IMR-90 (cell line): ENCODE results near the gene POU2F1. TPM values are rescaled to one million over a fixed set of nuclear protein-coding genes. Genes with fewer than 3 reads are reported as not detected.

Experiments used
- ATAC-seq: fragments of 200-7000 bp; cut with Tn5 transposase; 2 replicates; pipeline ENCODE4 v1.9.1; 2020; ENCODE audit warnings: low read depth, mild to moderate bottlenecking, moderate library complexity
- BruUV-seq: library from RNA; stranded (reverse); fragments of 400-500 nt; replicated peaks from 2 replicates; lab custom pipeline; 2021; lab: Mats Ljungman, UMichigan
- CTCF ChIA-PET: fragments of 300-600 bp; formaldehyde crosslinking; extraction: SDS; loops from one replicate; lab custom pipeline; 2021; ENCODE audit warnings: antibody characterized with exemption; lab: Yijun Ruan, JAX
- POLR2A ChIA-PET: fragments of 300-600 bp; sonication (Branson Sonifier 250); formaldehyde crosslinking; loops from one replicate; lab custom pipeline; 2022; ENCODE audit warnings: antibody characterized with exemption; ENCODE audit not compliant: unreplicated experiment; lab: Charles Lee
- DNase-seq: peaks from one replicate; pipeline ENCODE4 v3.0.0; 2013
- H2AFZ ChIP-seq: replicated peaks from 2 replicates; pipeline ENCODE3; 2013; ENCODE audit warnings: low read length, mild to moderate bottlenecking; ENCODE audit not compliant: poor library complexity
- H2AK5ac ChIP-seq: 2 replicates; pipeline ENCODE4 v1.6.1; 2013; ENCODE audit warnings: low read depth, low read length, inconsistent platforms
- H2AK9ac ChIP-seq: replicated peaks from 2 replicates; pipeline ENCODE3; 2013; ENCODE audit warnings: mild to moderate bottlenecking, low read depth, low read length, moderate library complexity; ENCODE audit not compliant: poor library complexity
- H2BK120ac ChIP-seq: 2 replicates; pipeline ENCODE4 v1.6.1; 2013; ENCODE audit warnings: low read depth, low read length, inconsistent platforms
- H2BK15ac ChIP-seq: 3 replicates; pipeline ENCODE4 v1.6.1; 2013; ENCODE audit warnings: low read depth, low read length, inconsistent platforms
- H2BK20ac ChIP-seq: 2 replicates; pipeline ENCODE4 v1.6.1; 2013; ENCODE audit warnings: low read depth, mild to moderate bottlenecking, inconsistent platforms, low read length, moderate library complexity
- H2BK5ac ChIP-seq: 2 replicates; pipeline ENCODE4 v1.6.1; 2013; ENCODE audit warnings: mild to moderate bottlenecking, low read depth, low read length, inconsistent platforms; ENCODE audit not compliant: poor library complexity, severe bottlenecking
- H3K14ac ChIP-seq: replicated peaks from 2 replicates; pipeline ENCODE4 v1.6.1; 2013; ENCODE audit warnings: low read depth, low read length, inconsistent platforms
- H3K18ac ChIP-seq: 2 replicates; pipeline ENCODE4 v1.6.1; 2013; ENCODE audit warnings: low read depth, low read length, control low read depth
- H3K23ac ChIP-seq: 2 replicates; pipeline ENCODE4 v1.6.1; 2013; ENCODE audit warnings: low read depth, low read length, inconsistent platforms
- H3K27ac ChIP-seq: 2 replicates; pipeline ENCODE4 v1.5.1; 2013; ENCODE audit warnings: mild to moderate bottlenecking, control low read depth, low read length; ENCODE audit not compliant: insufficient read depth
- H3K27me3 ChIP-seq: 2 replicates; pipeline ENCODE4 v1.6.1; 2013; ENCODE audit warnings: low read length; ENCODE audit not compliant: control insufficient read depth, insufficient read depth
- H3K36me3 ChIP-seq: 2 replicates; pipeline ENCODE4 v1.6.1; 2013; ENCODE audit warnings: low read length, mixed read lengths; ENCODE audit not compliant: control insufficient read depth, insufficient read depth
- H3K4ac ChIP-seq: 2 replicates; pipeline ENCODE4 v1.6.1; 2013; ENCODE audit warnings: low read depth, low read length, inconsistent platforms
- H3K4me1 ChIP-seq: 2 replicates; pipeline ENCODE4 v1.6.1; 2013; ENCODE audit warnings: low read length, mixed read lengths; ENCODE audit not compliant: control insufficient read depth, insufficient read depth
- H3K4me2 ChIP-seq: 2 replicates; pipeline ENCODE4 v1.6.1; 2013; ENCODE audit warnings: low read depth, mild to moderate bottlenecking, control low read depth, low read length, moderate library complexity
- H3K4me3 ChIP-seq: 2 replicates; pipeline ENCODE4 v1.5.1; 2013; ENCODE audit warnings: low read depth, mild to moderate bottlenecking, control low read depth, low read length, moderate library complexity; ENCODE audit not compliant: insufficient read depth
- H3K56ac ChIP-seq: 2 replicates; pipeline ENCODE4 v1.6.1; 2013; ENCODE audit warnings: low read length, inconsistent platforms; ENCODE audit not compliant: insufficient read depth; ENCODE audit errors: extremely low read depth
- H3K79me1 ChIP-seq, 2 experiments: 2 replicates each; pipeline ENCODE4 v1.6.1; 2013; ENCODE audit warnings: low read length in 2 of 2, inconsistent platforms in 1 of 2, low read depth in 1 of 2
- H3K9ac ChIP-seq: 2 replicates; pipeline ENCODE4 v1.6.1; 2013; ENCODE audit warnings: low read depth, low read length, control low read depth
- H3K9me1 ChIP-seq: 2 replicates; pipeline ENCODE4 v1.6.1; 2013; ENCODE audit warnings: low read length, inconsistent platforms; ENCODE audit not compliant: insufficient read depth
- H3K9me3 ChIP-seq: 2 replicates; pipeline ENCODE4 v1.6.1; 2013; ENCODE audit warnings: low read length; ENCODE audit not compliant: control insufficient read depth, insufficient read depth
- H4K20me1 ChIP-seq: 2 replicates; pipeline ENCODE4 v1.6.1; 2013; ENCODE audit warnings: low read length, inconsistent platforms; ENCODE audit not compliant: insufficient read depth
- H4K5ac ChIP-seq: 2 replicates; pipeline ENCODE4 v1.6.1; 2013; ENCODE audit warnings: mild to moderate bottlenecking, low read depth, low read length, control low read depth
- H4K8ac ChIP-seq, 2 experiments: 2 replicates each; pipeline ENCODE4 v1.6.1; 2013; ENCODE audit warnings: low read depth in 2 of 2, low read length in 2 of 2, control low read depth in 1 of 2, inconsistent platforms in 1 of 2
- H4K91ac ChIP-seq: 2 replicates; pipeline ENCODE4 v1.6.1; 2013; ENCODE audit warnings: low read depth, low read length, inconsistent platforms; ENCODE audit not compliant: insufficient read depth
- BHLHE40 ChIP-seq: fragments of 150-350 bp; IDR thresholded peaks from 2 replicates; pipeline ENCODE4 v1.6.1; 2016; ENCODE audit warnings: mild to moderate bottlenecking, low read depth, low read length
- CEBPB ChIP-seq: IDR thresholded peaks from 2 replicates; pipeline ENCODE4 v1.6.1; 2012; ENCODE audit warnings: low read depth, low read length, improper control_type of control experiment
- CHD1 ChIP-seq: IDR thresholded peaks from 2 replicates; pipeline ENCODE4 v1.6.1; 2012; ENCODE audit warnings: low read depth, low read length, improper control_type of control experiment
- CTCF ChIP-seq: conservative IDR thresholded peaks from 2 replicates; pipeline ENCODE4 v1.5.1; 2012; ENCODE audit warnings: mild to moderate bottlenecking, low read depth, low read length, improper control_type of control experiment
- FOS ChIP-seq: fragments of 150-350 bp; IDR thresholded peaks from 2 replicates; pipeline ENCODE4 v1.6.1; 2016; ENCODE audit warnings: low read depth, low read length
- MAFK ChIP-seq: IDR thresholded peaks from 2 replicates; pipeline ENCODE4 v1.6.1; 2012; ENCODE audit warnings: low read depth, low read length, improper control_type of control experiment
- MAZ ChIP-seq: IDR thresholded peaks from 2 replicates; pipeline ENCODE4 v1.6.1; 2012; ENCODE audit warnings: low read depth, mild to moderate bottlenecking, low read length, improper control_type of control experiment, moderate library complexity, borderline replicate concordance
- MXI1 ChIP-seq: IDR thresholded peaks from 2 replicates; pipeline ENCODE4 v1.6.1; 2012; ENCODE audit warnings: low read depth, mild to moderate bottlenecking, low read length, moderate library complexity, borderline replicate concordance
- NFE2L2 ChIP-seq: fragments of 150-350 bp; IDR thresholded peaks from 2 replicates; pipeline ENCODE4 v1.6.1; 2016; ENCODE audit warnings: low read depth, mild to moderate bottlenecking, low read length
- POLR2A ChIP-seq: IDR thresholded peaks from 2 replicates; pipeline ENCODE4 v1.6.1; 2012; ENCODE audit warnings: mild to moderate bottlenecking, low read depth, low read length
- RAD21 ChIP-seq: IDR thresholded peaks from 2 replicates; pipeline ENCODE4 v1.6.1; 2012; ENCODE audit warnings: low read length, improper control_type of control experiment
- RCOR1 ChIP-seq: IDR thresholded peaks from 2 replicates; pipeline ENCODE4 v1.6.1; 2012; ENCODE audit warnings: mild to moderate bottlenecking, low read length, improper control_type of control experiment; ENCODE audit not compliant: insufficient replicate concordance
- RFX5 ChIP-seq: IDR thresholded peaks from 2 replicates; pipeline ENCODE4 v1.8.0; 2012; ENCODE audit warnings: low read depth, mild to moderate bottlenecking, low read length, moderate library complexity
- SMC3 ChIP-seq: fragments of 150-350 bp; IDR thresholded peaks from 2 replicates; pipeline ENCODE4 v1.6.1; 2016; ENCODE audit warnings: low read depth, mild to moderate bottlenecking, antibody characterized with exemption, low read length, moderate library complexity
- USF2 ChIP-seq: fragments of 150-350 bp; IDR thresholded peaks from 2 replicates; pipeline ENCODE4 v1.6.1; 2017; ENCODE audit warnings: mild to moderate bottlenecking, antibody characterized with exemption, low read length, low read depth
- WGBS, 2 experiments: methylation state at CpG; one replicate each; pipeline versions ENCODE4 v1.1.5 to v1.1.7; 2013; ENCODE audit warnings: missing lambda C conversion rate in 2 of 2; ENCODE audit not compliant: insufficient read length in 1 of 2; ENCODE audit errors: extremely low coverage in 2 of 2; 5-methylcytosine and 5-hydroxymethylcytosine counted together
- dilution Hi-C: fragments of 300-500 bp; cut with HindIII; formaldehyde crosslinking; loops from one replicate; pipeline ENCODE4 v1.14.3; 2018; ENCODE audit warnings: low sequenced_read_pairs; ENCODE audit not compliant: unreplicated experiment
- in situ Hi-C: fragments of 300-500 bp; cut with MboI; formaldehyde crosslinking; loops from 3 replicates; pipeline ENCODE4 v1.14.3; 2019; ENCODE audit warnings: low sequenced_read_pairs, inconsistent platforms, mixed read lengths
- intact Hi-C: fragments of 100-400 bp; cut with micrococcal nuclease; formaldehyde crosslinking; loops from 2 replicates; pipeline ENCODE4 v1.10.0; 2022
- polyA plus RNA-seq, 3 experiments: library from polyadenylated mRNA; depleted of rRNA; stranded (reverse); fragments of >200 nt; gene quantifications; 2 replicates each; pipeline ENCODE4 v1.2.3, GENCODE V29; 2012; ENCODE audit warnings: low replicate concordance in 1 of 3
- total RNA-seq: library from RNA; depleted of rRNA; stranded (reverse); fragments of >200 nt; gene quantifications from 2 replicates; pipeline ENCODE4 v1.2.3, GENCODE V29; 2012
- TF ChIP-seq, protein P1 (sequence below): fragments of 150-350 bp; IDR thresholded peaks from 2 replicates; pipeline ENCODE4 v1.6.1; 2016; ENCODE audit warnings: low read depth, mild to moderate bottlenecking, low read length, moderate library complexity, borderline replicate concordance

POU2F1 gene
- total and polyA plus RNA-seq, 2 of the 4 experiments (the other 2 are of a cell fraction), result 1.2 to 3.4 TPM

- DNase-seq (no peak), ATAC-seq (no peak)
- Histone ChIP-seq H2BK15ac (no peak overlapping the region), H3K18ac (no peak overlapping the region), H3K4me3 (no peak overlapping the region), H3K56ac (no peak overlapping the region), H3K36me3 (no peaks in the 10 kb centered on the region), H3K79me1 (no peaks in the 10 kb centered on the region), H4K5ac (no peak overlapping the region), H4K91ac (no peak overlapping the region), H2BK5ac (no peak overlapping the region), H3K14ac (no peak overlapping the region), H4K20me1 (no peaks in the 10 kb centered on the region), H3K4me1 (no peaks in the 10 kb centered on the region; the same call in 1 of the 2 replicates), H2AK9ac (no peak overlapping the region), H3K9ac (no peak overlapping the region), H2BK20ac (no peak overlapping the region), H3K4ac (no peak overlapping the region), H2AFZ (no peak overlapping the region), H3K9me1 (no peaks in the 10 kb centered on the region), H3K4me2 (no peak overlapping the region), H3K23ac (no peak overlapping the region), H2AK5ac (no peak overlapping the region), H3K27me3 (no peaks in the 10 kb centered on the region; the same call in 1 of the 2 replicates), H3K9me3 (no peaks in the 10 kb centered on the region), H4K8ac (no peak overlapping the region), H2BK120ac (no peak overlapping the region), H3K27ac (no peak overlapping the region)
- ChIA-PET CTCF (interaction anchor here (0.6 to 1.0 kb wide), 2 partner anchors 50 to 160 kb away, joined by 3 read pairs; no protein-coding TSS in a partner anchor), POLR2A (interaction anchor here (0.6 kb wide), 1 partner anchor 208 kb away, joined by 15 read pairs; no protein-coding TSS in a partner anchor)
- TF ChIP-seq CHD1 (no peak), RFX5 (no peak), MAFK (no peak), NFE2L2 (no peak), USF2 (no peak), RAD21 (no peak), RCOR1 (no peak), CTCF (no peak), MAZ (no peak), CEBPB (no peak), MXI1 (no peak), BHLHE40 (no peak), FOS (no peak), SMC3 (no peak), POLR2A (no peak)
- TF ChIP-seq, protein P1, sequence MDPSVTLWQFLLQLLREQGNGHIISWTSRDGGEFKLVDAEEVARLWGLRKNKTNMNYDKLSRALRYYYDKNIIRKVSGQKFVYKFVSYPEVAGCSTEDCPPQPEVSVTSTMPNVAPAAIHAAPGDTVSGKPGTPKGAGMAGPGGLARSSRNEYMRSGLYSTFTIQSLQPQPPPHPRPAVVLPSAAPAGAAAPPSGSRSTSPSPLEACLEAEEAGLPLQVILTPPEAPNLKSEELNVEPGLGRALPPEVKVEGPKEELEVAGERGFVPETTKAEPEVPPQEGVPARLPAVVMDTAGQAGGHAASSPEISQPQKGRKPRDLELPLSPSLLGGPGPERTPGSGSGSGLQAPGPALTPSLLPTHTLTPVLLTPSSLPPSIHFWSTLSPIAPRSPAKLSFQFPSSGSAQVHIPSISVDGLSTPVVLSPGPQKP, result no peak
- BruUV-seq, result no TSS peak
- in situ Hi-C loops, result loop anchor here (10.0 kb wide), 1 partner anchor 56 kb away; no protein-coding TSS in a partner anchor
- dilution Hi-C loops, result loop anchor here (25.0 kb wide), 1 partner anchor 166 kb away; no protein-coding TSS in a partner anchor
- 80% methylated on average over 1 of the region's 2 CpGs; no CpG with 5 or more reads in 1 of the 2 experiments for WGBS, 2 experiments
- intact Hi-C loops, result no loop called here
Observed at GRCh38 chr1:167428395-167428794, 207.7 kb downstream of the POU2F1 start.
